NCI-H345 treated with DMSO at 0.1 percent for 48 hours (cell line): ENCODE data around the gene CCNK.

Source experiments
- DNase-seq: peaks from one replicate; lab custom pipeline; 2025; ENCODE audit not compliant: unreplicated experiment; lab: John Stamatoyannopoulos, UW

The CCNK gene

DNA sequence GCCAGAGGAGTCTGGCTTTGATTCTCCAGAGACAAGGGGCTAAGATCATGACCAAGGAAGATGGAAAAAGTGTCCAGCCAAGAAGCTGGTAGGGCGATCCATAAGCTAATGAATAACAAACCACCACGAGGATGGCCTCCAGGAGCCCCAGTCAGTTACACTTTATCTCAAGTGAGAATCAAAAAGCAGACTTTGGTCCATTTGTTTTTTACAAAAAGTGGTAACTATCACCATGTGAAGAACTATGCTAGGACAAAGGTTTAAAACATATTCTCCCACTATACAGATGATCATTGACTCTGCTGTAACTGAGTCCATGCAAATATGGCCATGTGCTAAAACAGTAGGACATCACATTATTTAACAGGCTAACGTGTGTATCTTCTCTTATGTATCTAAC, 14.5 kb upstream of the CCNK start:
- no peak for DNase-seq

DNA sequence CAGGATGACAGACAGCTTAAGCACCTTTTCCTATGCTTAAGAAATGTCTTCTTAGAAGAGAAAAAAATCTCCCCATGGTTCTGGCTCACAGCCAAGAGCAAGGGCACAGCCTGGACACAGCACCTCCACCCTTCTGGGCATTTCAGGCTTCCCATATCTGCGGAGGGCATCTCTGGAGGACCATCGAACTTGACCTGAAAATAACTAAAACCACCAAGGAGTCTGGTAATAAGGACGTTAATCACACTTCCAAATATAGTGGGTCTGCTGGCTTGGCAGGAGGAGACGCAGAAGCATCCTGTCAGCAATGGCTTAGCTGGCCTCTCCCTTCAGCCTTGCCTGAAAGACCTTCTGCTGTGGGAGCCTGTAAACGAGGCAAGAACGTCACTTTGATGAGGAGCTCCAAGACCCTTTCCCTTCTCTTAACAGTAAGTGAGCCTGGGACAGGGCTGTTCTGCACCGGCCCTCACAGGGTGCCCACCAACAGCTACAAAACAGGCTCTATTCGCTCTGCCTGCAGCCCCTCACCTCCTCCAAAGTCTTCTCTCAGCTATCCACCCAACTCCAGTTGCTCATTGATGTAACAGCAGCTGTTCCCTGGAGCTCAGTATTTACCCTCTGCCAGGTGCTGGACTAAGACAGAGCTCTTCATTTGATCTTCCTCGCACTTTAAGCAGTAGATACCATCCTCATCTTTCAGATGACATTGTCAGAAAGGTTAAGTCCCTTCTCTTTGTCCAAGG, 13.7 kb upstream of the CCNK start:
- no peak for DNase-seq

DNA sequence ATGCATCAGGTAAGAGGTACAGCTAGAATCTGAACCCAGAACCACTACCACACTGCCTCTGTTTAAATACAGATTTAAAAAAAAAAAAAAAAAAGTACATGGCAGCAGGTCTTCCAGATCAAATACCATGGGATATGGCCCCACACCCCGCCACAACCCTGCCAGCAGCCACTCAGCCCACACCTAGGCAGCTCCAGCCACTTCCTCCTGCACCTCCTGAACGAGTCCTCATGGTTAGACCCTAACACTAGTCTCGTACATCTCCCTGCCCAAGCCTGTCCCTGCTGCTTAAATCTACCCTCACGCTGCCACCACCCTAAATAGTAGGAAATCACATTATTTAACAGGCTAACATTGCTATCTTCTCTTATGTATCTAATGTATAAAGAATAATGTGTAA, 13.1 kb upstream of the CCNK start:
- DNase-seq = no peak

DNA sequence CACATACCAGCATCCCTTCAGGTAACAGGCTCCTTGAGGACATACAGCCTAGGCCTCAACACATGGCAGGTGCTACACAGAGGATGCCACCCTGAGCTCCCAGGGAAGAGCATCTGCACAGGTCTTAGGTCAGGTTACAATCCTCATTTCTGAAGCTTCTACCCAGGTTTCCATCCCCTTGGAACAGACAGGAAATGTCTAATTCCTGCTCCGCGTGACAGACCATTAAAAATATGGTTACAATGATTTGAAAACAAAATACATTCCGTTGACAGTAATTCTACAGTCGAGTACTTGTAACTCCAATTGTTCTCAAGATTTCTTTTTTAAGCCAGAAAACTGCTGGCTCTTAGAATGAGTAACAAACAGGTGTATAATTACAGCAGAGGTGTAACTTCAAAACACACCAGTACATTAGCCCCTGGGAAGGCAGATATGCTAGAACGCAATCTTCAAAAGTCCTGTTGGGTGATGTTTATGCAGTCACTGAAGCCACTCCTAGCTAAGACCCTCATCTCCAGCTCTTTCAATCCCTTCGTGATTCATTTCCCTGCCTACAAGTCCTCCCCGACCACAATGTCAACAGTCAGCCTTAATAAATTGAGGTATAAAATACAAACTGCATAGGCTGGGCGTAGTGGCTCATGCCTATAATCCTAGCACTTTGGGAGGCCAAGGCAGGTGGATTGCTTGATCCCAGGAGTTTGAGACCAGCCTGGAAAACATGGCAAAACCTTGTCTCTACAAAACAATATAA, 12.2 kb upstream of the CCNK start:
- DNase-seq = no peak

DNA sequence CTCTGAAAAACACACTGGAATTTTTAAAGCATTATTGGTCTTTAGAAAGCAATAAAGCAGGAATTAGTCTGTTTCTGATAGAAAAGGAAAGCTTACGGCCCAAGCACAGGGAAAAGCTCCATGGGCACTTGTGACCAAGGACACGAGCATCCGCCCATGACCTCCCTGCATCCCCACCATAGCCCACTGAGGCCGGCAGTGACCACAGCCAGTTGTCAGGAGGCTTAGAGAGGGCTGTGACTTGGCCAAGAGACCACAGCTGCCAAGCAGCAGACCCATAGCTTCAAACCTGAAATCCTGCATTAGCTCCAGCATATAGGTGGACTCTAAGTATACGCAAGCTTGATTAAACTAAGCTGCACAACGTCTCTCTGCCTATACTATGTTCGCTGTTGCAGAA, 9.5 kb upstream of the CCNK start:
- DNase-seq = no peak

DNA sequence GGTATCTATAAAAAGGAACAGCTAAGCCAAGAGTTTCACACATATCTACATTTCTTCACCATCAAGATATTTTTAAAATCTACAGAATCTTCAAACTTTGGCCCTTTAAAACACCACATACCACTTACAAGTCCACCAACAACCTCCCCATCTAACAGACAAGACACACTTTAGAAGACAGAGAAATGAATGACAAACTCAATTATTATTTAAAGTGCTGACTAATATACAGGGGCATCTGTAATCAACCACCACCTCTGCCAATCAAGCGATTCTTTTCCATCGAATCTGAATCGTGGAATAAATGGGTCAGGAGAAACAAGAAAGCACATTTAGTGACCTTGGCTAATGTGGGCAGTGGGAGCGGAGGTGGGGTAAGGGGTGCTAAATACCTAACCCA, 8.3 kb upstream of the CCNK start:
- DNase-seq = no peak

DNA sequence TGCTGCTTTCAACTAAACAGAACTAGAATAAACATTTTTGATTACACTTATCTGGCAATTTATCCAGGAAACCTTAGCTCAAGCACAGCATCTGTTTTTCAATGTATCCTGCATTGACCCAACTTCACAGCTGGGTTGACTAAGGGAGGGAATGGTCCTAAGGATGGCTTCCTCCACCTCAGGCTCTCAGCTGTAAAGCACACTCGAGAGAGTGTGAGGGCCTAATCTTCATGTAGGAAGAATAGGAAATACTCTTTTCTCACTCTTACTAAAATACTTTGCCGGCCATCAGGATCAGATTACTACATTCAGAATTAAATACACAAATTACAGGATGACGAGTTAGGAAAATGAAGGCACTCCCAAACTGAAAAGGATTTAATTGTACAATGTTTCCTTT, 7.8 kb upstream of the CCNK start:
- no peak for DNase-seq

DNA sequence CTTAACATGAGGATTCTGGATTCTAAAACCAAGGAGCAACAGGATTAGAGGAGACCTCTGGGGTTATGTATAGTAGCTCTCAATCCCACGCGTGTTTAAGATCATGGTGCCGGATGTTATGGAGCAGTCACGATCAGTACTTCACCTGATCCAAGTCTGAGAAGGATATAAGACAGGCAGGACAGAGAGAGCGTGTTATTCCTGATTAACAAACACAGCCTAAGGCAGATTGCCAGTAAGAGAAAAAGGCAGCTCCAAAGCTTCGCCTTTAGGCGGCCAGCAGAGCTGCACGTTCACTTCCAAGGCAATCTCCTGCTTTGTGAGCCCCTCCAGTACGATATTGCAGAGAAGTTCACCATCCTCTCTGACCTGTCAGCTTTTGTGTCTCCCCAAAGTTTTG, 6.0 kb upstream of the CCNK start:
- no peak for DNase-seq

DNA sequence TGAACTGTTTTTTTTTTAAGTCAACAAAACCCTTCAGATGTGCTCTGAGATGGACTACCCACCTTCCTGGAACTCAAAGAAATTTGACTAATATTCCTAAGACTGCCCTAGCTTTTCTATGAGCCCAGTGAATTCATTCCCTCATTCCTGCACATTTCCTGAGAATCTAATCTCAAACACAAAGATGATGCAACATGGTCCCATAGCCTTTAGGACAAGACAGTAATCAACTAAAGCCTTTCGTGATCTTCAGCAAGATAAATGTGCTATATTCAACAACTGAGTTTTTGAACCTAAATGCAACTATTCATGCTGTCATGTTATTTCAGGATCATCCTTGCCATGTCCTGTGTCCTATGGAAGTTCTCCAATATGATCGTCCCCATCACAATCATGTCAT, 5.5 kb upstream of the CCNK start:
- DNase-seq = no peak

DNA sequence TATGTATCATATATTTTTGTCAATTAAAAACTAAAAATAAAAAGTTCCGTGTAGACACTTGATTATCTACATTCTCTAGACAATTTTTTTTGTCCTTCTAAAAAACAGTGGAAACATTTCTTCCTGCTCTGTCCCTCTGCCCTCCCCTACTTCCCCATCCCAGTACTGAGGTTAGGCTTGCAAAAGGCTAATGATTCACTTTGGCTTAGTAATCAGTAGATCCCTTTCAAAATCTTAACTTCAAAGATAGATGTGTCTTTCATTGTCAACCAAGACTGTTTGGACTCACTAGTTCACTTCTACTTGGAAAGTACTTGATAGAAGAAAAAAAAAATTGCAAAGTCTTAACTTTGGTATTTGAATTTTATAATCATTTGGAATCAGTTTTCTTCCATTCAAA, 4.3 kb upstream of the CCNK start:
- DNase-seq = no peak

DNA sequence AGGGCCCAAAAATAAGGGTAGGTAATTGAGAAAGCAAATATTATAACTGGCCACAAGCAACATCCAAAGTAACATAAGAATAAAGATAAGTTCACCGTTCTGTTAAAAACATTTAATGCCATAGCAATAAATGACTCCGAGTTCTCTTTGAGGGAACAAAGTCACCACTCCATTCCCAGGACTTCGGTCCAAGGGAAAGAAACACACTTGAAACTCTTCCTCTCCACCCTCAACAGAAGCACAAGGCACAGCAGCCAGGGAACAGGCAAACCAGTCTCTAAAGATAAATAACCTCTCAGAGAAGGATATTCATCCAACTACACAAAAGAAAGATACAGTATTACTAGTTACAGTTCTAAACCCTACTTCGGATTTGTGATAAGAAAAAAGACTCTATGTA, 3.1 kb upstream of the CCNK start:
- DNase-seq = no peak

DNA sequence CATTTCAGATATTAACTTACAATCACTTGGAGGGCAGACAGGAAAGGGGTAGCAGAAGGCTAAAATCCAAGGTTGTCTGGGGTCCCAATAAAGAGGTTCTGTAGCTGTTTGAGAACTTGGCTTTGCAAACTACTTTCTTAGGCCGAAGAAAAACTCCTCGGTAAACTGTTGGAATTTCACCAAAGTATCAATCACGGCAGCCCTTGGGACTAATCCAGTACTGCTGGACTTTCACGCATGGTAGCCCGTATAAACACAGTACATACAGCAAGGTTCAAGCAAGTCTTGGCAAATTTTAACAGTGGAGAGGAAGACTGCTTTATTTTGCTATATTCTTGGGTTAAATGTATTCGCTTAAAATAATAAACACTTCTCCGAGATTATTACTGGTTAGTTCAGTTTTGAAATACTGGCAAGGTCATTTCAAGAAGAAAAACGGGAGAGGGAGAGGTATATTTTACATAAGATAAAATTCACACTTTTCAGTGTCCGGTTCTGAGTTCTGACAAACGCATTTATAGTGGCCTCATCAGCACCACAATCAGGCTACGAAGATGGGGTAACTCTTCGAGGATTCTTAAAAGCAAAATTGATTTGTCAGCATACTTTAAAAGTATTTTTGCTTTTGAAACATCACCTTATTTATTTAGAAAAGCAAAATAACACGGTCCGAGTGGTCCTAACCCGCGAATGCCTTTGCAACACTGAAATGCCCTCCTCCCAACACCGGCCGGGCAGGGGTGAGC, 1.9 kb upstream of the CCNK start:
- DNase-seq = no peak

DNA sequence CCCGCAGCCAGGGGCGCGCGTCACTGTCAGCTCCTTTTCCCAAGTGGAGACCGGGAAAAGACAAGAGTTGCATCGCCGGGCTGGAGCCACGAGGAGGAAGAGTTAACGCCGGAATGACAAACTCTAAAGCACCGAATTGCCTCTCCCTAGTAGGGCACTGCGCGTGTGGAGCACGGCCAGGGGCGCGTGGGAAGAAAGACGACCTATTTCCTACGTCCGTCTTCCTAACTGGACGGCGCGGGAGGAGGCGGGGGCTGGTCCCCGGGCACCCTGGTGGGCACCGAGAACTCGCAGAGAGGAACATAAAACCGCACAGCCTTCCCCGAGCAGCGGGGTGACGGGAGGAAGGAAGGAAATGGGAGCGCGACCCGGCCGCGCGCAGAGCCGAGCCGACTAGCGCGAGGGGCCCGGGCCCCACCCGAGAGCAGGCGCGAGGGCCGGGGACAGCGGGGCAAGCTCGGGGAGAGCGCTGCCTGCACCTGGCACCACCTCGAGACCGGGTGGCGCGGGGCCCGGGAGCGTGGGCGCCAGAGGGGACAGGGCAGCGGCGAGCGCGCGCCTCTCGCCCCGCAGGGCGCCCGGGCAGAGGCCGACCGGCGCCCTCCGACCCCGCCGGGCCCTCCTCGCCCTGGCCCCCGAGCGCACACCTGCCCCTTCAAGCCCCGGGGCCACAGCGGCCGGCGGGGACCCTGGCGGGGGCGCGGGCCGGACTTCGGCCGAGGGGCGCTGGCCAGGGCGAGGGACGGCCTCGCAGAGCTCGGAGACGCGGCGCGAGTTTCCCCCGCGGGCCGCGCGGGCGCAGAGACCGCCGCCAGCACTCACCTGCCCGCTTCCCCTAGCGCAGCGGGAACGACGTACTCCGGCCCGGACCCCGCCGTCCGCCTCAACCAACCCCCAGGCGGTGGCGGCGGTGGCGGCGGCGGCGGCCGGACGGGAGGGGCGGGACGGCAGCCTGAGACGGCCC, 1.0 kb upstream of the CCNK start, which contains the start of gene SETD3:
TSS of gene SETD3 (minus strand) at position 954 of the 964 bp plus-strand sequence. CDS start 15,054 bp downstream, outside the sequence.
- DNase-seq = no peak

DNA sequence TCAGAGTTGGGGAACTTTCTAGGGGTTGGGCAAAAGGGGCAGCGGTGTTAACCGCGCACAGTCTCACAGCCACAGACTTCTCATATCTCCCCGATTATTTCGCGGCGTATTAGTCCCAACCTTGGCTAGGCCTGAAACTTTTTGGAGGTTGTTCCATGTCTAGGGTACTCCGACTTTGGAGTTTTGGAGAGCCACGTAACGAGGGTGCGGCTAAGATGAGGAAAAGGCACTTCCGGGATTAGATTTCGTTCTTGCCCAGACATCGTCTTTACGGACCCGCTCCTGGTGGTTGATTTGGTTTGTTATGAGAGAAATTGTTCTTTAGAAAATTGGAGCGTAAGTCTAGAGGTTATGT, 513 bp downstream of the CCNK start:
- no peak for DNase-seq

DNA sequence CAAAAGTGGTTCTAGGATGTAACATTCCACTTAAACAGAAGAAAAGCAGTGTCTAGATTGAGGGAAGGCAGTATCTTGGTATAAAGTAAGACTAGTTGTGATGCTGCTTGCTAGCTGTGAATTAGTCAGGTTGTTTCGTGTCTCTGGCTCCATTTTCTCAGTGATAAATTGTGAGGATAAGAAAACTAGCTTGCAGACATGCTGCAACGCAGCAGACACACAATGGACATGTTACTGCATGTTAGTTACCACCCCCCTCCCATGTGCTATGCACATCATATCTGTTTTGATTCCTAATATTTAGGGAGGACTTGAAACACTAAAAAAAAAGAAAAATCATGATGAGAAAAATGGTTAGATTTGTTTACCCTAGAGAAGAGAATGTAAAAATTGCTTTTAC, 2.9 kb downstream of the CCNK start:
- no peak for DNase-seq

DNA sequence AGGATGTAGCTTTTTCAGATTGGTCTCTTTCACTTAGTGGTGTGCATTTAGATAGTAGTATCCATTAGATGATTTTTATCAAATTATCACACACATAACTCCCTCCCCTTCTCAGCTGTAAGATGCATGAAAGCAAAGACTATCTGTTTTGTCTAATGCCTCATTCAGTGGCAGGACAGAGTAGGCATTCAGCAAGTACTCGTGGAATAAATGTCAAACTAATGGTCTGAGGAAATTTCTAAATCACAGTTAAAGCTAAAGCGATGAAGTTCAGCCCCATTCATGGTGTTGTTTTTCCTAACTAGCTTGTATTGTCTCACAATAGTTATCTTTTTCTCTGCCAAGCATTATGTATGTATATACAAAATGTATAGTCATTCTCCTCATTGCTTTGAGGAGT, 16.1 kb downstream of the CCNK start:
- DNase-seq = no peak

DNA sequence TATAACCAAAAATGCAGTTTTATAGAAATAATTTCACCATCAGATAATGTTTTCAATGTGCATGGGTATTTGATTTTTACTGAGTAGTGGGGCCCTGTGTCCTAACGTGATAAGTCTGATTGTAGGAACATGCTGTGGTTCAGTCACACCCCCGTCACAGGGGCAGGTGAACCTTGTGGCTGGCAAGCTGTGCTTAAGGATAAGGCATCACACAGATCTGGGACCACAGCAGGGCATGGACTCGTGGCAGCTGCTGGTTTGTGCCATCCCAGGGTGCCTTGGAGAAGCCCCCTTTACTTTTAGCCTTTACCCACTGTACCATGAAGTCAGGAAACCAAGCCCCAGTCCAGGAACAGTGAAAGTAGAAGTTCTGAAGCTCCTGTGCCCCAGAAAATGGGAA, 16.7 kb downstream of the CCNK start:
- no peak for DNase-seq

DNA sequence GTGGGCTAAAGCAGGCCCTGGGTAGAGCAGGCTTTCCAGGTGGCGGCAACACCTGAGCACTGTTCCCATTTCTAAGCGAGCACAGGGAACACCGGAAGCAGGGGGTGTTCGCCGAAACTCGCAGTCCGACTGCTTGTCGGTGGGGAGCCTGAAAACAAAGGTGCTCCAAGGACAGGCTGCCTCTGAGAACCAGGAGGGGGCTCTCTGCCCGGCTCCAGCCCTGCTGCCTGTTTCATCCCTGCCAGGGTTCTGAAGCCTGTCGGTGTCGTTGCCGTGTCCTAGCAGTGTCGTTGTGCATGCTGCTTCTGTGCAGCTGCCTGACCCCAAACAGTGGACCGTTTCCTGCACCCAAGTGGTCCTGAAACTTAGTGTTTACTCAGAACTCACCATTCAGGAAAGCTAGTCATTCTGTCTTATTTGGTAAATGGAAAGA, 21.8 kb downstream of the CCNK start:
- DNase-seq = no peak

DNA sequence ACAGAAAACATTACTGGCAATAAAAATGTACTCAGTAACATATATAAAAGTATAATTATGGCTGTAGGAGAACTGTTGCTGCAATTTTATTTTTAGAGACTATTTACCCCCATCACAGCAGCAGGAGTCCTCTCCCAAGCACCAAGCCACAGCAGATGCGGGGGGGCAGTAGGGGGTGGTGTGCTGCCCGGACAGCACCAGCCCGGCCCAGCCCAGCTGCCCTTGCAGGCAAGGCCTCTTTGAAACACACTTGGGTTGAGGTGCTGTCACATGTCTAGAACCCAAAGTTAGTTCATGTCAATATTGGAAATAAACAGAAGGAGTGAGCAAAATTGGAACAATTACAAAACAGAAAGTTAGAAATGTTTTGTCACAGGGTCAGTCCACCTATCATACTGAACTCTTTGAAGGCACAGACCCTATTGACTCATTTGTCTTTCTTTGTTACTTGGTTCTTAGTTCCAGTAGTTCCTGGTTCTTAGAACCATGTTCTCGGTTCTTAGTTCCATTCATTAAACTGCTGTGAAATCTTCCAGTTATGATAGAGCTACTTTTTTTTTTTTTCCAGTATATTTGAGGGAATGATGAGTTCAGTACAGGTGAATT, 22.7 kb downstream of the CCNK start:
- DNase-seq = no peak

DNA sequence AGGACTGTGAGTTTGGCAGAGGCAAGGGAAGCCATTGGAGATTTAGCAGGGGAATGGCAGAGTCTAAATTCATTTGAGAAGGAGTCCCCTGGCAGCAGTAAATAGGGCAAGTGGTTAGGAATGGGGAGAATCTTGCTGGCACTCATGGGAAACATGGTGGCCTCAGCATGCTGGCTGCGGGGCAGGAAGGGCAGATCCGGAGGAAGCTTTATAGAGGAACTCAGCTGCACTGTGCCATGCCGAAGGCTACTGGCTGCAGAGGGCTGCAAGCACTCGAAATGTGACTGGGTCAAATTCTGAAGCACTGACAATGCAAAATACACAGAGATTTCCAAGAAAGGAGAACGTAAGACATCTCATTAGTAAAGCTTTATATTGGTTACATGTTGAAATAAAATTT, 23.9 kb downstream of the CCNK start:
- DNase-seq = no peak
